ENCODE measurements around the gene WDR18. TPM values are rescaled to one million over a fixed set of nuclear protein-coding genes. Genes with fewer than 3 reads are reported as not detected.
"Not testable (repeated sequence)": the region's sequence is repeated elsewhere in the genome, so short reads cannot be mapped to it uniquely, and the experiment has no call there.

Gene WDR18
- total RNA-seq, 1 donor from 2014 or later, result 29.2 TPM

DNA sequence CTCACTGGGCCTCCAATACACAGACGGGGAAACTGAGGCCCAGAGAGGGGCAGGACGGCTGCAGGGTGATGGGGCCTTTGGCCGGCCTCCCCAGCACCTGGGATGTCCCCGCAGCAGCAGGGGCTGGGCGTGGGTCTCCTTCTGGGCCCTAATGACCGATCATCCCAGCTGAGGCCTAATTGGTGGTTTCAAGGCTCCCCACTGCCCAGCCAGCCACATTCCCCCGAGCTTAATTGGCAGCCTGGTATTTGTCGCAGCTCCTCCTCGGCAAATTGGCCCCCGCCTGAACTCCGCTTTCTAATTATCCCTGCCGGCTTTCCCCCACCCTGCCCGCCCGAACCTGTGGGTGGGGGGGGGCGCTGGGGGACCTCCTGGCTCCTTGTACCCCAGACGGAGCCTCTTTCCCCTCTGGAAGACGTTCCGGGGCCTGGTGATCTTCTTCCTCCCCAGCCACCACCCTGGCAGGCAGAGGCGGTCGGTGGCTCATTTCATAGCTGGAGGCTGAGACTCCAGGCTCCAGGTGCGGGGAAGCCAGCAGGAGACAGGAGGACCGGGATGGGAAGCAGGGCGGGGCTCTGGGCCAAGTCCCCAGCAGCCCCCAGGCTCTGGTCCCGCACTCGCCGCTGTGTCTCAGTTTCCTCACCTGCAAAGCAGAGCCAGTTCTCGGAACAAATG, 27.2 kb upstream of the WDR18 start:
- H3K4me3 ChIP-seq, result no peak overlapping the region
- DNase-seq (no peak), ATAC-seq (peak in 1 of 2 donors; percentile 17)
- TF ChIP-seq, protein P1, sequence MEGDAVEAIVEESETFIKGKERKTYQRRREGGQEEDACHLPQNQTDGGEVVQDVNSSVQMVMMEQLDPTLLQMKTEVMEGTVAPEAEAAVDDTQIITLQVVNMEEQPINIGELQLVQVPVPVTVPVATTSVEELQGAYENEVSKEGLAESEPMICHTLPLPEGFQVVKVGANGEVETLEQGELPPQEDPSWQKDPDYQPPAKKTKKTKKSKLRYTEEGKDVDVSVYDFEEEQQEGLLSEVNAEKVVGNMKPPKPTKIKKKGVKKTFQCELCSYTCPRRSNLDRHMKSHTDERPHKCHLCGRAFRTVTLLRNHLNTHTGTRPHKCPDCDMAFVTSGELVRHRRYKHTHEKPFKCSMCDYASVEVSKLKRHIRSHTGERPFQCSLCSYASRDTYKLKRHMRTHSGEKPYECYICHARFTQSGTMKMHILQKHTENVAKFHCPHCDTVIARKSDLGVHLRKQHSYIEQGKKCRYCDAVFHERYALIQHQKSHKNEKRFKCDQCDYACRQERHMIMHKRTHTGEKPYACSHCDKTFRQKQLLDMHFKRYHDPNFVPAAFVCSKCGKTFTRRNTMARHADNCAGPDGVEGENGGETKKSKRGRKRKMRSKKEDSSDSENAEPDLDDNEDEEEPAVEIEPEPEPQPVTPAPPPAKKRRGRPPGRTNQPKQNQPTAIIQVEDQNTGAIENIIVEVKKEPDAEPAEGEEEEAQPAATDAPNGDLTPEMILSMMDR (IDR thresholded peaks at IDR 0.05), result no peak
- intact Hi-C loops (cut with DNase I), result no loop called here
- H3K36me3 ChIP-seq, result peaks cover 6% of the 10 kb centered on the region
- no peak overlapping the region for H3K27ac ChIP-seq
- H3K9me3 ChIP-seq, result no peaks in the 10 kb centered on the region
- H3K27me3 ChIP-seq (ENCODE audit: low read depth), result no peaks in the 10 kb centered on the region
- H3K4me1 ChIP-seq, result peaks cover 27% of the 10 kb centered on the region

DNA sequence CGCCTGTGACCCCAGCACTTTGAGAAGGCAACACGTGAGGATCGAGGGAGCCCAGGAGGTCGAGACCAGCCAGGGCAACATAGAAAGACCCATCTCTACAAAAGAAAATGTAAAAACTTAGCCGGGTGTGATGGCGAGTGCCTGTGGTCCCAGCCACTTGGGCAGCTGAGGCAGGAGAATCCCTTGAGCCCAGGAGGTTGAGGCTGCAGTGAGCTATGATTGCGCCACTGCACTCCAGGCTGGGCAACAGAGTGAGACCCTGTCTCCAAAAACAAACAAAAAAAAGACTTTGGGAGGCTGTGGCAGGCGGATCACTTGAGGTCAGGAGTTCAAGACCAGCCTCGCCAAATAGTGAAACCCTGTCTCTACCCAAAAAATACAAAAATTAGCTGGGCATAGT, 26.6 kb upstream of the WDR18 start:
- ATAC-seq; intact Hi-C loops (cut with DNase I); H3K36me3 ChIP-seq; DNase-seq; H3K27ac ChIP-seq; H3K9me3 ChIP-seq; H3K4me3 ChIP-seq; H3K27me3 ChIP-seq (ENCODE audit: low read depth): not testable (repeated sequence)
- peaks cover 25% of the 10 kb centered on the region for H3K4me1 ChIP-seq

DNA sequence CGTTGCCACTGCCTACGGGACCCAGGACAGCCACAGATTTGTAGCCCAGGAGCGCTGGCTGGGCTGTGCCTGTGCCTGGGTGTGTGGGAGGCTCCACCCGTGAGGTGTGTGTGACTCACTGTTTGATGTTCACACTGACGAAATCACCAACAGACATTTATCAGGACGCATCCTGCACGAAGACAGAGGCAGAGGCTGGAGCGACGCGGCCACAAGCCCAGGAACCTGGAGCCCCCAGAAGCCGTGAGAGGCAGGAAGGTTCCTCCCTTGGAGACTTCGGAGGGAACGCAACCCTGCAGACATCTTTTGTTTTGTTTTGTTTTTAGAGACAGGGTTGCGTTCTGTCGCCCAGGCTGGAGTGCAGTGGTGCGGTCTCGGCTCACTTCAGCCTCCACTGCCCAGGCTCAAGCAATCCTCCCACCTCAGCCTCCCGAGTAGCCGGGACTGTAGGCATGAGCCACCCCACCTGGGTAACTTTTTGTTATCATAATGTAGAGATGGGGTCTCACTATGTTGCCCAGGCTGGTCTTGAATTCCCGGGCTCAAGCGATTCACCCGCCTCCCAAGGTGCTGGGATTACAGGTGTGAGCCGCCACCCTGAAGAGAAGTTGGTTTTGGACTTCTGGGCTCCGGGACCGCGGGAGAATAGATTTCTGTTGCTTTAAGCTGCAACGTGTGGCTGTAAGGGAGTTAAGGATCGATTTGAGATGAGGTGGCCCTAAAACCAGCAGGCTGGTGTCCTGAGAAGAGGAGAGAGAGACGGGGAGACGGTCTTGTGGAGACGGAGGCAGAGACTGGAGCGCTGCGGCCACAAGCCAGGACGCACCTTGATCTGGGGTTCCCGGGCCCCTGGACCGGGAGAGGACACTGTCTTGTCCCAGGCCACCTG, 24.9 kb upstream of the WDR18 start:
- Histone ChIP-seq H3K4me3 (no peak overlapping the region), H3K27ac (no peak overlapping the region), H3K36me3 (peaks cover 10% of the 10 kb centered on the region), H3K27me3 (ENCODE audit: low read depth) (no peaks in the 10 kb centered on the region), H3K4me1 (peaks cover 15% of the 10 kb centered on the region), H3K9me3 (no peaks in the 10 kb centered on the region)
- DNase-seq (no peak), ATAC-seq (no peak)
- intact Hi-C loops (cut with DNase I), result no loop called here
- TF ChIP-seq, protein P1 (IDR thresholded peaks at IDR 0.05), result no peak

DNA sequence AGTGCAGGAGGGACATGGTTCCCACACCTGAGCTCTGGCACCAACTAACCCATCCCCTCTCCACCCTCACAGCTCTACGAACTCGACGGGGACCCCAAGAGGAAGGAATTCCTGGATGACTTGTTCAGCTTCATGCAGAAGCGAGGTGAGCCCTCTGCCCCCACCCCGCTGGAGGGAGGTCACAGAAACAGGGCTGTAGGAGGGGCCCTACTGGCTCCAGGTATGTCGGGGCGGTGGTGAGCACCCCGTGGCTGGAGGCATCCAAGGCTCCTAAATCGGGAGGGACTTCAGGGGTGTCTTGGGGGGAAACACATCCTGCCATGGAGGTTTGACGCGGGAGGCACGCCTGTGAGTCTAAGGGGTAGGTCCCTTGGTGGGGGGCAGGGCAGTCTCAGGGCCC, 24.1 kb upstream of the WDR18 start:
- Histone ChIP-seq H3K27ac (no peak overlapping the region), H3K4me3 (no peak overlapping the region), H3K9me3 (no peaks in the 10 kb centered on the region), H3K36me3 (peaks cover 18% of the 10 kb centered on the region), H3K4me1 (peaks cover 15% of the 10 kb centered on the region), H3K27me3 (ENCODE audit: low read depth) (no peaks in the 10 kb centered on the region)
- intact Hi-C loops (cut with DNase I), result no loop called here
- no peak for ATAC-seq
- TF ChIP-seq, protein P1 (IDR thresholded peaks at IDR 0.05), result no peak
- no peak for DNase-seq

DNA sequence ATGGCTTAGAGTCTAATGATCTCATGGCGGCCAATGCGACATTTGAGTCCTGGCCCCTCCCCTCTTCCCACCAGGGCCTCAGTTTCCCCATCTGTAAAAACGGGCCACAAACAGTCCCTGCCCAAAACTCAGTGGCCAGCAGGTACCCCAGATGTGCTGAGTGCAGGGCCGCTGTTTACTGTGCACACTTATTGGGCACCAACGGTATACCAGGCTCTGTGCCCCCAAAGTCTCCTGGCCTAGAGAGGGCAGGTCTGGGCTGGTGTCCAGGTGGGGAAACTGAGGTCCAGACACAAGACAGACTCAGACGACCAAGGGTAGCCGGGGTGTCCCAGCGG, 23.6 kb upstream of the WDR18 start:
- Histone ChIP-seq H3K9me3 (no peaks in the 10 kb centered on the region), H3K36me3 (peaks cover 23% of the 10 kb centered on the region), H3K4me1 (peaks cover 15% of the 10 kb centered on the region), H3K27me3 (ENCODE audit: low read depth) (no peaks in the 10 kb centered on the region), H3K4me3 (no peak overlapping the region), H3K27ac (no peak overlapping the region)
- DNase-seq (no peak), ATAC-seq (no peak)
- TF ChIP-seq, protein P1 (IDR thresholded peaks at IDR 0.05), result no peak
- intact Hi-C loops (cut with DNase I), result no loop called here

Measured in lower lobe of right lung (tissue), 2 donors.